AG10803 (cell line): ENCODE results near the gene SHROOM2.

Experiments used
- DNase-seq: peaks from one replicate; pipeline ENCODE4 v3.0.0; 2010; ENCODE audit warnings: low read depth
- H3K4me3 ChIP-seq: 2 replicates; pipeline ENCODE4 v1.5.1; 2011; ENCODE audit warnings: mild to moderate bottlenecking, low read length, control low read depth
- CTCF ChIP-seq: conservative IDR thresholded peaks from 2 replicates; pipeline ENCODE4 v1.5.1; 2011; ENCODE audit warnings: mild to moderate bottlenecking, low read length, control low read depth, inconsistent platforms

Gene SHROOM2

GRCh38 chrX:9746148-9746888 is 39.9 kb upstream of the SHROOM2 start:
- H3K4me3 ChIP-seq: no peak overlapping the region
- TF ChIP-seq CTCF: no peak
- peak; percentile 31 for DNase-seq

GRCh38 chrX:9747644-9748043 is 38.6 kb upstream of the SHROOM2 start:
- no peak for TF ChIP-seq CTCF
- H3K4me3 ChIP-seq: no peak overlapping the region

GRCh38 chrX:9749146-9749692 is 37.0 kb upstream of the SHROOM2 start:
- TF ChIP-seq CTCF: no peak
- no peak for DNase-seq

More at GRCh38 chrX:9747644-9748043, 38.6 kb upstream of the SHROOM2 start:
- no peak for DNase-seq

GRCh38 chrX:9757366-9757765 is 28.9 kb upstream of the SHROOM2 start:
- no peak for DNase-seq
- H3K4me3 ChIP-seq: no peak overlapping the region
- no peak for TF ChIP-seq CTCF

More at GRCh38 chrX:9749146-9749692, 37.0 kb upstream of the SHROOM2 start:
- no peak overlapping the region for H3K4me3 ChIP-seq

- no peak for DNase-seq
- H3K4me3 ChIP-seq: no peak overlapping the region
- TF ChIP-seq CTCF: no peak
Observed at GRCh38 chrX:9758021-9758638, 28.1 kb upstream of the SHROOM2 start.

GRCh38 chrX:9759337-9759736 is 26.9 kb upstream of the SHROOM2 start:
- no peak for TF ChIP-seq CTCF
- no peak for DNase-seq

More at GRCh38 chrX:9759337-9759736, 26.9 kb upstream of the SHROOM2 start:
- no peak overlapping the region for H3K4me3 ChIP-seq
